Neural cell (in vitro differentiated cells): ENCODE results near the gene LRP5. TPM values are rescaled to one million over a fixed set of nuclear protein-coding genes. Genes with fewer than 3 reads are reported as not detected.

Experiments
- H2AFZ ChIP-seq: fragments of 200-600, 300-800 bp; sonication (generic), shearing (Covaris generic); 2 replicates; pipeline ENCODE4 v1.6.0; 2014; ENCODE audit warnings: low read depth, mild to moderate bottlenecking, antibody characterized with exemption, low read length, moderate library complexity
- H3F3A ChIP-seq: fragments of 200-600 bp; shearing (Covaris generic); 2 replicates; pipeline ENCODE4 v1.6.1; 2016; ENCODE audit warnings: mild to moderate bottlenecking, moderate library complexity, mixed read lengths, antibody characterized with exemption, low read length; ENCODE audit not compliant: insufficient read depth, poor library complexity, severe bottlenecking
- H3K27ac ChIP-seq: fragments of 200-600, 300-800 bp; sonication (generic), shearing (Covaris generic); 2 replicates; pipeline ENCODE4 v1.5.1; 2014; ENCODE audit warnings: mild to moderate bottlenecking, low read length, moderate library complexity
- H3K27me3 ChIP-seq: fragments of 300-800, 200-600 bp; sonication (generic), shearing (Covaris generic); 2 replicates; pipeline ENCODE4 v1.6.0; 2014; ENCODE audit warnings: mild to moderate bottlenecking, low read depth, low read length, moderate library complexity; ENCODE audit not compliant: insufficient read depth
- H3K36me3 ChIP-seq: fragments of 300-800, 200-600 bp; sonication (generic), shearing (Covaris generic); 2 replicates; pipeline ENCODE4 v1.5.1; 2014; ENCODE audit warnings: mild to moderate bottlenecking, antibody characterized with exemption, low read length, moderate library complexity; ENCODE audit not compliant: insufficient read depth
- H3K4me2 ChIP-seq: fragments of 300-800, 200-600 bp; sonication (generic), shearing (Covaris generic); 2 replicates; pipeline ENCODE4 v1.6.0; 2014; ENCODE audit warnings: mild to moderate bottlenecking, low read length
- H3K4me3 ChIP-seq: fragments of 300-800, 200-600 bp; sonication (generic), shearing (Covaris generic); 2 replicates; pipeline ENCODE4 v1.5.1; 2014; ENCODE audit warnings: mild to moderate bottlenecking, low read length, moderate library complexity
- H3K79me2 ChIP-seq: fragments of 200-600 bp; shearing (Covaris generic); replicated peaks from 2 replicates; pipeline ENCODE4 v1.6.0; 2014; ENCODE audit warnings: mild to moderate bottlenecking, low read length, moderate library complexity; ENCODE audit not compliant: insufficient read depth
- H3K9ac ChIP-seq: fragments of 300-800, 200-600 bp; sonication (generic), shearing (Covaris generic); 2 replicates; pipeline ENCODE4 v1.6.1; 2016; ENCODE audit warnings: mild to moderate bottlenecking, low read length, mixed read lengths
- H3K9me2 ChIP-seq: fragments of 200-600 bp; shearing (Covaris generic); 2 replicates; pipeline ENCODE4 v1.6.1; 2016; ENCODE audit warnings: mild to moderate bottlenecking, low read length, mixed read lengths; ENCODE audit not compliant: insufficient read depth
- H3K9me3 ChIP-seq: fragments of 200-600, 300-800 bp; sonication (generic), shearing (Covaris generic); 2 replicates; pipeline ENCODE4 v1.6.1; 2016; ENCODE audit warnings: mild to moderate bottlenecking, mixed run types, low read length, moderate library complexity, mixed read lengths
- H4K20me1 ChIP-seq: fragments of 200-600 bp; shearing (Covaris generic); 2 replicates; pipeline ENCODE4 v1.6.1; 2016; ENCODE audit warnings: mild to moderate bottlenecking, mixed run types; ENCODE audit not compliant: insufficient read depth
- CTCF ChIP-seq: fragments of 450-650 bp; IDR thresholded peaks from 2 replicates; pipeline ENCODE4 v1.5.1; 2014; ENCODE audit warnings: antibody characterized with exemption, mild to moderate bottlenecking, moderate library complexity; ENCODE audit not compliant: poor library complexity, severe bottlenecking
- EP300 ChIP-seq: fragments of 450-650 bp; conservative IDR thresholded peaks from 2 replicates; pipeline ENCODE4 v1.6.1; 2014; ENCODE audit warnings: antibody characterized with exemption, mild to moderate bottlenecking, moderate library complexity; ENCODE audit not compliant: poor library complexity, severe bottlenecking
- EZH2 ChIP-seq: fragments of 200-600, 300-800 bp; shearing (Covaris generic), sonication (generic); IDR thresholded peaks from 2 replicates; pipeline ENCODE4 v1.6.1; 2014; ENCODE audit warnings: antibody characterized with exemption, low read length, borderline replicate concordance, mild to moderate bottlenecking; ENCODE audit not compliant: insufficient read depth, poor library complexity, severe bottlenecking
- MXI1 ChIP-seq: fragments of 450-650 bp; conservative IDR thresholded peaks from 2 replicates; pipeline ENCODE4 v1.6.1; 2014; ENCODE audit warnings: antibody characterized with exemption, mild to moderate bottlenecking; ENCODE audit not compliant: poor library complexity, severe bottlenecking
- POLR2AphosphoS5 ChIP-seq: IDR thresholded peaks from 2 replicates; pipeline ENCODE4 v1.6.1; 2012
- RAD21 ChIP-seq: fragments of 450-650 bp; conservative IDR thresholded peaks from 2 replicates; pipeline ENCODE4 v1.6.1; 2014; ENCODE audit warnings: antibody characterized with exemption, mild to moderate bottlenecking, moderate library complexity
- REST ChIP-seq: IDR thresholded peaks from 2 replicates; pipeline ENCODE4 v1.6.1; 2012; ENCODE audit warnings: borderline replicate concordance
- SMC3 ChIP-seq: fragments of 450-650 bp; conservative IDR thresholded peaks from 2 replicates; pipeline ENCODE4 v1.6.1; 2014; ENCODE audit warnings: antibody characterized with exemption, mild to moderate bottlenecking, moderate library complexity; ENCODE audit not compliant: poor library complexity
- TAF1 ChIP-seq: IDR thresholded peaks from 2 replicates; pipeline ENCODE4 v1.6.1; 2012; ENCODE audit warnings: low read depth
- polyA plus RNA-seq: library from polyadenylated mRNA; depleted of rRNA; stranded (reverse); fragments of >200 nt; gene quantifications from 2 replicates; pipeline ENCODE4 v1.2.3, GENCODE V29; 2014

The LRP5 gene
- polyA plus RNA-seq, 1 donor from 2014 or later, result 3.0 TPM

GRCh38 chr11:68481579-68482240 lies 169.3 kb downstream of the LRP5 start:
- Histone ChIP-seq H3K27me3 (no peaks in the 10 kb centered on the region), H3K27ac (no peak overlapping the region), H3K79me2 (peaks cover 90% of the 10 kb centered on the region), H3K9me2 (no peaks in the 10 kb centered on the region), H3F3A (no peaks in the 10 kb centered on the region), H3K36me3 (no peaks in the 10 kb centered on the region), H4K20me1 (no peaks in the 10 kb centered on the region), H3K4me2 (no peak overlapping the region), H3K9ac (no peak overlapping the region), H3K9me3 (no peaks in the 10 kb centered on the region), H3K4me3 (no peak overlapping the region), H2AFZ (no peak overlapping the region)
- TF ChIP-seq RAD21 (no peak), EP300 (no peak), REST (no peak), EZH2 (no peak)

GRCh38 chr11:68488623-68489022 lies 176.2 kb downstream of the LRP5 start:
- Histone ChIP-seq H3K79me2 (peaks cover 91% of the 10 kb centered on the region), H3K4me3 (no peak overlapping the region), H4K20me1 (no peaks in the 10 kb centered on the region), H3K9me2 (no peaks in the 10 kb centered on the region), H3K36me3 (no peaks in the 10 kb centered on the region), H3K4me2 (no peak overlapping the region), H3K9ac (no peak overlapping the region), H3K27me3 (no peaks in the 10 kb centered on the region), H2AFZ (no peak overlapping the region), H3K9me3 (no peaks in the 10 kb centered on the region), H3F3A (no peaks in the 10 kb centered on the region), H3K27ac (no peak overlapping the region)
- TF ChIP-seq EP300 (no peak), REST (no peak), RAD21 (no peak), POLR2AphosphoS5 (no peak), TAF1 (no peak), SMC3 (no peak), CTCF (no peak), MXI1 (no peak), EZH2 (no peak)
